GM11168 (cell line): ENCODE data around the gene DDX49.
"Not testable (repeated sequence)": the region's sequence is repeated elsewhere in the genome, so short reads cannot be mapped to it uniquely, and the experiment has no call there.

Experiments used
- in situ Hi-C: fragments of 300-500 bp; cut with MboI; formaldehyde crosslinking; loops from one replicate; pipeline ENCODE4 v1.12.0; 2022; ENCODE audit warnings: low sequenced_read_pairs; ENCODE audit not compliant: unreplicated experiment

The DDX49 gene

DNA sequence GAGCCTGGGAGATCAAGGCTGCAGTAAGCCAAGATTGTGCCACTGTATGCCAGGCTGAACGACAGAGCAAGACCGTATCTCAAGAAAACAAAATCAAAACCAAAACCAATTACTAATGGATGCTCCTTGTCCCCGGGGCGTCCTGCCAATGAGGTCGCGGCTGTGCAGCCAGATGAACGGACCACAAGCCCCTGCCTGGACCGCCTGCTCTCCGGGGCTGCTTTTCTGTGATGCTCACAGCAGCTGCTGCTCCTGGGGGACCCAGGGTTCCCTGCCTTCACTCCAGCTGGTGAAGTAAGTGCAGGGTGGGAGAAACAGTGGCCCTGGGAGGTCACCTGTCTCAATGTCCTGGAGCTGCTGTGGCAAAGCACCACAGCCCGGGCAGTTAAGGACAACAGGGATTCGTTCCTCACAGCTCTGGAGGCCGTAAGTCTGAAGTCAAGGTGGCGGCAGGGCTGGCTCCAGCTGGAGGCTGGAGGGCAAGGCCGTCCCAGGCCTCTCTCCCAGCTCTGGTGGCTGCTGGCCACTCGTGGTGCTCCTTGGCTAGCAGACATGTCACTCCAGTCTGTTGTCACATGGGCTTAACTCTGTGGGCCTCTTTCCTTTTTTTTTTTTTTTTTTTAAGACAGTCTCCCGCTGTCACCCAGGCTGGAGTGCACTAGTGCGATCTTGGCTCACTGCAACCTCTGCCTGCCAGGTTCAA lies 10.4 kb upstream of the DDX49 start:
- in situ Hi-C loops: no loop called here

GRCh38 chr19:18910010-18910409 lies 9.5 kb upstream of the DDX49 start:
- in situ Hi-C loops: no loop called here

GRCh38 chr19:18910801-18911436 lies 8.6 kb upstream of the DDX49 start:
- in situ Hi-C loops: no loop called here

DNA sequence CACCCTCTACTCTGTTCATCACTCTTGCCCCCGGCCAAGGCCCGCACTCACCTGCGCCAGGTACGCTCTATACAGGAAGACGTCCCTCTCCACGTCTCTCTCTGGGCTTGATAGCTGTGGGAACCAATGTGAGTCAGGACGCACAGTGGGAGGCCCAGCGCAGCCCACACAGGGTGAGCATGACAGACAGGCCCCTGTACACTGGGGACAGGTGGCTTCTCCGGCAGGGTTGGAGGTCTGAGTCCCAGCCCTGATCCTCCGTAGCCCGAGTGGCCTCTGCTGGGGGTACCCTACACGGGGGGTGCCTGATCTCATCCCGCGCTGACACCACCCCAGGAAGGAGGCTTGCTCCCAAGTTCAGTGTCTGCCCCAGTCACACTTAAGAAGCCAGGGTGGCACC lies 6.6 kb upstream of the DDX49 start:
- in situ Hi-C loops: no loop called here

GRCh38 chr19:18913466-18913865 lies 6.0 kb upstream of the DDX49 start:
- in situ Hi-C loops: no loop called here

- in situ Hi-C loops: no loop called here
Observed at GRCh38 chr19:18915639-18916038, 3.9 kb upstream of the DDX49 start.

DNA sequence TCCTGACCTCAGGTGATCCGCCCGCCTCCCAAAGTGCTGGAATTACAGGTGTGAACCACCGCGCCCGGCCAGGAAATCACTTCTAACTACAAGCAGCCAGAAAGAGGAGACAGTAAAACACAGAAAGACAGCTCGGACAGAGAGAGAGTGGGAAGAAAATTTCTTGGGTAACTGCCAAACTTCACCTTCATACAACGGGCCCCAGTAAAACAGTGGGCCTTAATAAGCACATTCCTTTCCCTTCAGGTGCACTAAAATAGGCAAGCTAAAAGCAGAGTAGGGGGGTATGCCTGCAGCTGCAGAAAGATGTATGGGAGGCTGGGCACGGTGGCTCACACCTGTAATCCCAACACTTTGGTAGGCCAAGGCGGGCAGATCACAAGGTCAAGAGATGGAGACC lies 1.9 kb upstream of the DDX49 start:
- in situ Hi-C loops: not testable (repeated sequence)

- in situ Hi-C loops: no loop called here
Observed at GRCh38 chr19:18919900-18920214, 342 bp downstream of the DDX49 start.

GRCh38 chr19:18920400-18920799 lies 885 bp downstream of the DDX49 start:
- in situ Hi-C loops: no loop called here

DNA sequence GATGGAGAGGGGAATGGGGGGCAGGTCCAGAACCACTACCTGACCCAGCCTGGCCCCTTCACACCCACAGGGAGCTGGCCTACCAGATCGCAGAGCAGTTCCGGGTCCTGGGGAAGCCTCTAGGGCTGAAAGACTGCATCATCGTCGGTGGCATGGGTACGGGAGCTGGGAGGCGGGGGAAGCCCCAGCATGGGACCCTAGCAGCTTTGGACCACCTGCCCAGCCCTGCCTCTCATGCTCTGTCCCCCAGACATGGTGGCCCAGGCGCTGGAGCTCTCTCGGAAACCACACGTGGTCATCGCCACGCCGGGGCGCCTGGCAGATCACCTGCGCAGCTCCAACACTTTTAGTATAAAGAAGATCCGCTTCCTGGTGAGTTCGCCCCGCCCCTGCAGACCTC lies 2.1 kb downstream of the DDX49 start:
- in situ Hi-C loops: no loop called here

GRCh38 chr19:18922228-18922985 lies 2.9 kb downstream of the DDX49 start:
- in situ Hi-C loops: no loop called here

DNA sequence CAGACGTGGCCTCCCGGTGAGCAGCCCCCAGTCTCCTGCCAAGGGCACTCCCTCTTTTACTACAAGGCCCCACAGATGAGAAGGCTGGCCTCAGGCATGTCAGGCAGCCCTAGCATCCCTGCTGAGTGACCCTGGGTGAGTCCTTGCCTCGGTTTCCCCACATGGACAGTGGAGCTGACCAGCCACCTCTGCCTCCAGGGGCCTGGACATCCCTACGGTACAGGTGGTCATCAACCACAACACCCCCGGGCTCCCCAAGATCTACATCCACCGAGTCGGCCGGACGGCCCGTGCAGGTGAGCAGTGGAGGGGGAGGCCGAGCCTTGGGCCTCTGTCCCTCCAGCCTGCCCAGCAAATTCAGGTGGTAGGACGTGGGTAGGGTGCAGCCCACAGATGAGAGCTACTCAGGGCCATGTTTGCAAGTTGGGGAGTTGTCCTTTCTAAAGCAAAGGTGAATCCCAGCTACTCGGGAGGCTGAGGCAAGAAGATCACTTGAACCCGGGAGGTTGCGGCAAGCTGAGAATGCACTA lies 5.2 kb downstream of the DDX49 start:
- in situ Hi-C loops: no loop called here

DNA sequence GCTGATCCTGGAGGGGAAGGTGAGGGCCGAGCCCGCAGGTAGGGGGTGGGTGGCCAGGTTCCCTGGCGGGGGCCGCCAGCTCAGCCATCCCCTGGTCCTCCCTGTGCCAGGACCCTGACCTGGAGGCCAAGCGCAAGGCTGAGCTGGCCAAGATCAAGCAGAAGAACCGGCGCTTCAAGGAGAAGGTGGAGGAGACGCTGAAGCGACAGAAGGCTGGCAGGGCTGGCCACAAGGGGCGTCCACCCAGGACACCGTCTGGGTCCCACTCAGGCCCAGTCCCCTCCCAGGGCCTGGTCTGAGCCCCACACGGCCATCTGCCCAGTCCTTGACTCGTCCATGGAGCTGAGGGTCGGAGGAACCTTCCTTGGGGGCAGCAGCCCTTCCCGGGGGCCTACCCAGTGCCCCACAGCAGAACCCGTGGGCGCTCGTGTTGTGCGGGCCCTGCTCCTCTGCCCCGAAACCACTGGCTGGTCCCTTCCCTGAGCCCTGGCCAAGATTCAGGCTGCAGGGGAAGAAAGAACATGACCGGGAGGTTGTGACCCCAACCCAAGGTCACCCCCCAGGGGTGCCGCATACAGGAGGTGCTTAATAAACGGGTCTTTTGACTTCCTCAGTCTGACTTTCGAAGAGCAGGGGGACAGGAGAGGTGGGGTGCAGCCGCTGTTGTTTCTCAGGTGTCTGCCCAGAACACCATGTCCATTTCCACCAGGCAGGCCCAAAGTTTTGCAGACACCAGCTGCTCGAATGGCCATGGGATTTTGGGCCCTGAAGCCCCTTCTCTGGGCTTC lies 8.7 kb downstream of the DDX49 start:
- in situ Hi-C loops: no loop called here

DNA sequence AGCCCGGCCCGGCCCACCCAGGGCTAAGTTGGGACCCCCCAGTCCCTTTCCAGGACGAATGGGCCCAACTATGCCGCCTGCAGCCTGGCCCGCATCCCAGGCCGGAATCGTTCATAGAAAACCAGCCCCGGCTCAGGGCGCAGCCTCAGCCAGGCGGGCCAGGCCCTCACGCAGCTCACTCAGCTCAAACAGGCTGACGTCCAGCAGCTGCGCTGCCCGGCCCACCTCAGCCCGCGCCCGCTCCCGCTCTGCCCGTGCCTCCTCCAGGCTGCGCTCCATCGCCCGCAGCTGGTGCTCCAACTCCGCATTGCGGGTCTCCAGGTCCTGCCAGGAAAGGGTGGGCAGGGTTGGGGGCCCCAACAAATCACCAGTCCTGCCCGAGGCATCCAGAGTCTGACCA lies 9.8 kb downstream of the DDX49 start:
- in situ Hi-C loops: no loop called here

- in situ Hi-C loops: no loop called here
Observed at GRCh38 chr19:18931316-18932162, 12.0 kb downstream of the DDX49 start.

DNA sequence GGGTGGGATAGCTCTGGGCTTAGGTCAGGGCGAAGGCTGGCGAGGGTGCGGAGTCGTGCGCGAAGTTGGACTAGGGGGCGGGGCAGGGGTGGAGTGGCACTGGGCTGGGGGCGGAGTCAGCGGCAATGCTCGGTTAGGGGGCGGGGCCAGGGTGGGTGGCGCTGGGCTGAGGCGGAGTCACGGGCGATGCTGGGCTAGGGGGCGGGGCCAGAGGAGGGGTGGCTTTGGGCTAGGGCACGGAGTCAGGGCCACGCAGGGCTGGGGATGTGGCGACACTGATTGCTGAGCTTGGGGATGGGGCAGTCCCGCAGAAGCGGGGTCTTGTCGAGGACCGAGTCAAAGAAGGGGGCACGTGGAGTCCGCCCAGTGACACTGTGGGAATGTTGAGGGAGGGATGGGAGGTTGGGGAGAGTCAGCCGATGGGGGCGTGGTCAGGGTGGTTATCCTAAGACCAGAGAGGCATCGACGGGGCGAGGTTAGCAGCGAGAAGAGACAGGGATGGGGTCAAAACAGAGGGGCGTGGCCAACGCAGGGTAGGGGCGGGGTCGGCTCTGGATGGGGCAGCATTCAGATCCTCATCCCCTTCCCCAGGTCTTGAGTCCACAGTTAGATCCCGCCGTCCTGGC lies 12.8 kb downstream of the DDX49 start:
- in situ Hi-C loops: no loop called here

GRCh38 chr19:18933297-18933696 lies 13.8 kb downstream of the DDX49 start:
- in situ Hi-C loops: no loop called here

GRCh38 chr19:18939163-18939562 lies 19.6 kb downstream of the DDX49 start:
- in situ Hi-C loops: no loop called here
